ENCODE measurements around the gene PPIP5K2.

PPIP5K2 gene

DNA sequence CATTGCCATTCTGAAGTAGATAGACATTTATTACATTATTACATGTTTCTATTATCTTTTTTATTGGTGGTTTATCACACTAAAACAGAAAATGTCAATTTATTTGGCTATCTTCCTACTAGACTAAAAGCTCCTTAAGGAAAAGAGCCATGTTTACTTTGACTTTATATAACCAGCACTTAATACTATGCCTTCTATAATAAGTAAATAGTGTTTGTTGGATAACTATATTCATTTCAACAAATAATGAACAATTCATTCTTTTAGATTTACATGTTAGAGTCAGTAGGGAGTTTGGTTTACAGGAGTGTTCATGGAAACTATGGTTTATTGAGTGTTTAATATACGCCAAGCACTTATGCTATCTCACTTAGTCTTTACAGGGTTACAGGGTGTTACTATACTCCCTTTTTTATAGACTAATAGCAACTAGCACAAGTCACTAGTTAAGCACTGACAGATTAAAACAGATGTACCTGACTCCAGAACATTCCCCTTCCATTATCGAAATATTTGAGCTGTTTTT is 7.3 kb downstream of the PPIP5K2 start:
- DNase-seq (ENCODE audit: low spot score), result no peak
- CTCF ChIA-PET, result no interaction called here
- POLR2A ChIA-PET (ENCODE audit: low non-redundant PET), result no interaction called here

DNA sequence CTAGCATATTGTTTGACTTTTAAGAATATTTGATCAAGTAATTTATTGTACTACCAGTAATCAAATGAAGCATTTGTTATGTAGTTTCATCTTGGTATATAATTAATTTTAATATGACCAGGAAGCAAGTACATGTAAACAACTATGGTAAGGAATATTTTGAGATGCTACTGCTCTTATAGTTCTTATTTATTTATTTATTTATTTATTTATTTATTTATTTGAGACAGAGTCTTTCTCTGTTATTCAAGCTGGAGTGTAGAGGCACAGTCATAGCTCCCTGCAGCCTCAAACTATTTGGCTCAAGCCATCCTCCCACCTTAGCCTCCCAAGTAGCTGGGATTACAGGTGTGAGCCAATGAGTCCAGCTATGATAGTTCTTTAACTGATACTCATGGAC is 8.1 kb downstream of the PPIP5K2 start:
- POLR2A ChIA-PET (ENCODE audit: low non-redundant PET), result no interaction called here
- TF ChIP-seq, protein P1, sequence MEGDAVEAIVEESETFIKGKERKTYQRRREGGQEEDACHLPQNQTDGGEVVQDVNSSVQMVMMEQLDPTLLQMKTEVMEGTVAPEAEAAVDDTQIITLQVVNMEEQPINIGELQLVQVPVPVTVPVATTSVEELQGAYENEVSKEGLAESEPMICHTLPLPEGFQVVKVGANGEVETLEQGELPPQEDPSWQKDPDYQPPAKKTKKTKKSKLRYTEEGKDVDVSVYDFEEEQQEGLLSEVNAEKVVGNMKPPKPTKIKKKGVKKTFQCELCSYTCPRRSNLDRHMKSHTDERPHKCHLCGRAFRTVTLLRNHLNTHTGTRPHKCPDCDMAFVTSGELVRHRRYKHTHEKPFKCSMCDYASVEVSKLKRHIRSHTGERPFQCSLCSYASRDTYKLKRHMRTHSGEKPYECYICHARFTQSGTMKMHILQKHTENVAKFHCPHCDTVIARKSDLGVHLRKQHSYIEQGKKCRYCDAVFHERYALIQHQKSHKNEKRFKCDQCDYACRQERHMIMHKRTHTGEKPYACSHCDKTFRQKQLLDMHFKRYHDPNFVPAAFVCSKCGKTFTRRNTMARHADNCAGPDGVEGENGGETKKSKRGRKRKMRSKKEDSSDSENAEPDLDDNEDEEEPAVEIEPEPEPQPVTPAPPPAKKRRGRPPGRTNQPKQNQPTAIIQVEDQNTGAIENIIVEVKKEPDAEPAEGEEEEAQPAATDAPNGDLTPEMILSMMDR (conservative IDR thresholded peaks at IDR 0.05; ENCODE audit: low read depth), result no peak
- DNase-seq (ENCODE audit: low spot score), result no peak
- CTCF ChIA-PET, result no interaction called here
- no peak overlapping the region for H3K27ac ChIP-seq

More for the DNA sequence above, 7.3 kb downstream of the PPIP5K2 start:
- TF ChIP-seq, protein P1 (conservative IDR thresholded peaks at IDR 0.05; ENCODE audit: low read depth), result no peak
- no peak overlapping the region for H3K27ac ChIP-seq

DNA sequence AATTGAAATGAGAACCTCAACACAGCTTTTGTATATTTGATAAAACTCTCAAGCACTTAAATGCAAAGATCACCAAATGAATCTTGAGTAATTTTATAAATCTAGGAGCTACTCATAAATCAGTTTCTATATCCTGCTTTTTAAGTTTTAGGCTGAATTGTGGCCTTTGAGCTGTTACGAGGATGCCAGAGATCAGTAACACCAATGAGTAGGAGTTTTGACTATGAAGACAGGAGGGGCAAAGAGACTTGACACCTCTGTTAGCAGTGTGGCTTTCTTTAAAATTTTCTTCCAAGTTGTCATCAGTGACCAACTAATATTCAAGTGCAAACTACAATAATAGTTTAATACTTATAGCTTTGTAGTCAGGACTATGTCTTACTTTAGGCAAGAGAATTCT is 12.6 kb downstream of the PPIP5K2 start:
- no peak for DNase-seq (ENCODE audit: low spot score)
- ChIA-PET CTCF (no interaction called here), POLR2A (ENCODE audit: low non-redundant PET) (no interaction called here)
- no peak overlapping the region for H3K27ac ChIP-seq
- TF ChIP-seq, protein P1 (conservative IDR thresholded peaks at IDR 0.05; ENCODE audit: low read depth), result no peak

DNA sequence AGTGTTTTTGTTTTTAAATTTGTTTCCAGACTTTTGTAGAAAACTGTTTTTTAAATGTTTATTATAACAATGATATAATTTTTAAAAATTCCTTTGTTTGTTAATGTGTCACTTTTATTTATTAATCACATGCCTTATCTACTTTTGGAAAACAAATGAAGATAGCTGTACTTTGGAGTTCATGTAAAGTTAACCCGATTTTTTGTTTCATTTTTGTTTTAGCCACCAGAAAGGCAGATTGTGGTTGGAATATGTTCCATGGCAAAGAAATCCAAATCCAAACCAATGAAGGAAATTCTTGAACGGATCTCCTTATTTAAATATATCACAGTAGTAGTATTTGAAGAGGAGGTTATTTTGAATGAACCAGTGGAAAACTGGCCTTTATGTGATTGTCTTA is 13.1 kb downstream of the PPIP5K2 start:
- CTCF ChIA-PET, result no interaction called here
- DNase-seq (ENCODE audit: low spot score), result no peak
- POLR2A ChIA-PET (ENCODE audit: low non-redundant PET), result no interaction called here
- TF ChIP-seq, protein P1 (conservative IDR thresholded peaks at IDR 0.05; ENCODE audit: low read depth), result no peak
- H3K27ac ChIP-seq, result no peak overlapping the region

DNA sequence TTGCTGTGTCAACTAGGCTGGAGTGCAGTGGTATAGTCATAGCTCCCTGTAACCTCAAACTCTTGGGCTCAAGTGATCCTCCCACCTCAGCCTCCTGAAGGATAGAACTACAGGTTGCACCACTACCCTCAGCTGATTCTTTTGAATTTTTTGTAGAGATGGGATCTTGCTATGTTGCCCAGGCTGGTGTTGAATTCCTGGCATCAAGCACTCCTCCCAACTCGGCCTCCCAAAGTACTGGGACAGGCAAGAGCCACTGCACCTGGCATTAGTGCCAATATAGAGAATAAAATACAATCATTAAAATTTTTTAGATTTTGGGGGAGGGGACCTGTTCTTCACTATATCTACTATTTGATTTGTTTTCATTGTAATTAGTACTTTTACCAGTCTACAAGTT is 15.4 kb downstream of the PPIP5K2 start:
- CTCF ChIA-PET, result no interaction called here
- TF ChIP-seq, protein P1 (conservative IDR thresholded peaks at IDR 0.05; ENCODE audit: low read depth), result no peak
- POLR2A ChIA-PET (ENCODE audit: low non-redundant PET), result no interaction called here
- DNase-seq (ENCODE audit: low spot score), result no peak
- no peak overlapping the region for H3K27ac ChIP-seq

DNA sequence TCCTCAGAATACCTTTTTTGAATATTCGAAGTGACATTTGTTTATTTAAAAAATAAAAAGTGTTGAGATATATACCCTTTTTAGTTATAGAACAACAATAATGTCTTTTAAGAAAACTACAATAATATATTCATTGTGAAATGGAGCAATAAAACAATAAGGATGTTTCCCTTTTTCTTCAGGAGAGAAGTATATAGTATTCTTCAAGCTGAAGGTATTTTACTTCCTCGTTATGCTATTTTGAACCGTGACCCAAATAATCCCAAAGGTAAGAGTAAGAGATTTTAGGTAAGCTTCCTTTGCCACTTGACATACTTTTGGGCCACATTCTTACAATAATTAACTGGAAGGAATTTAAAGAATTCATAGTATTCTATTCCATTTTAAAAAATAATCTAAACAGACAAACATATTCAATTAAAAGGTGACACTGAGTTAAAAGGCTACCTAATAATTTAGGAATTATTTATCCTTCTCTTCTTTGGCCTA is 18.1 kb downstream of the PPIP5K2 start:
- CTCF ChIA-PET, result interaction anchor here (0.6 to 0.7 kb wide), 3 partner anchors 12 to 600 kb away, joined by 3 to 4 read pairs (median 4); no protein-coding TSS in a partner anchor
- DNase-seq (ENCODE audit: low spot score), result no peak
- POLR2A ChIA-PET (ENCODE audit: low non-redundant PET), result no interaction called here

More for the DNA sequence above, 18.1 kb downstream of the PPIP5K2 start:
- H3K27ac ChIP-seq, result no peak overlapping the region
- TF ChIP-seq, protein P1 (conservative IDR thresholded peaks at IDR 0.05; ENCODE audit: low read depth), result no peak

Data from RWPE1 (cell line).